Hepatocyte (in vitro differentiated cells): ENCODE results near the gene MYO5A.

Experiments
- EZH2 ChIP-seq: fragments of 200-600 bp; sonication (generic); IDR thresholded peaks from 2 replicates; pipeline ENCODE4 v1.6.1; 2016; ENCODE audit warnings: antibody characterized with exemption, mild to moderate bottlenecking, borderline replicate concordance
- EZH2phosphoT487 ChIP-seq: fragments of 200-600 bp; sonication (generic); IDR thresholded peaks from one replicate; pipeline ENCODE4 v1.6.1; 2018; ENCODE audit warnings: antibody characterized with exemption, mild to moderate bottlenecking, low read depth, moderate library complexity; ENCODE audit not compliant: unreplicated experiment, severe bottlenecking
- TF ChIP-seq, protein P1 (sequence below): fragments of 200-600 bp; sonication (generic); IDR thresholded peaks from 2 replicates; pipeline ENCODE4 v1.5.1; 2016; ENCODE audit warnings: antibody characterized with exemption, mild to moderate bottlenecking; ENCODE audit not compliant: poor library complexity

DNA sequence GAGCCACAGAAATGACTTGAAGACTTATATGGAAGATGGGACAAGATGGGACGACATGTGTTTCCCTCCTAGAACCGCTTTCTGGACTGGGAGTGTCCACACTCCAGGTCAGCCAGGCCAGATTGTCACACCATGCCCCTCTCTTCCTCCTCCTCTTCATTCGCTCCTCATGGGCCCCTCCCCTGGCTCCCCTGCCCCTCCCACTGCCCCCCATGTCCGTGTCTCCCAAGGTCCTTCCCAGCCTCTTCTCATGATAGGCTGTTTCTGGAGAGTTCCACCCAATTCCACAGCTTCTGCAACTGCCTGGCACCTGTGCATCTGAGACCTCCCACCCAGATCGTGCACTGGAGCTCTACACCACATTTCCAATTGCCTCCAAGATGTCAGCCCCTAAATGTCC, 239.7 kb downstream of the MYO5A start:
- TF ChIP-seq, protein P1, sequence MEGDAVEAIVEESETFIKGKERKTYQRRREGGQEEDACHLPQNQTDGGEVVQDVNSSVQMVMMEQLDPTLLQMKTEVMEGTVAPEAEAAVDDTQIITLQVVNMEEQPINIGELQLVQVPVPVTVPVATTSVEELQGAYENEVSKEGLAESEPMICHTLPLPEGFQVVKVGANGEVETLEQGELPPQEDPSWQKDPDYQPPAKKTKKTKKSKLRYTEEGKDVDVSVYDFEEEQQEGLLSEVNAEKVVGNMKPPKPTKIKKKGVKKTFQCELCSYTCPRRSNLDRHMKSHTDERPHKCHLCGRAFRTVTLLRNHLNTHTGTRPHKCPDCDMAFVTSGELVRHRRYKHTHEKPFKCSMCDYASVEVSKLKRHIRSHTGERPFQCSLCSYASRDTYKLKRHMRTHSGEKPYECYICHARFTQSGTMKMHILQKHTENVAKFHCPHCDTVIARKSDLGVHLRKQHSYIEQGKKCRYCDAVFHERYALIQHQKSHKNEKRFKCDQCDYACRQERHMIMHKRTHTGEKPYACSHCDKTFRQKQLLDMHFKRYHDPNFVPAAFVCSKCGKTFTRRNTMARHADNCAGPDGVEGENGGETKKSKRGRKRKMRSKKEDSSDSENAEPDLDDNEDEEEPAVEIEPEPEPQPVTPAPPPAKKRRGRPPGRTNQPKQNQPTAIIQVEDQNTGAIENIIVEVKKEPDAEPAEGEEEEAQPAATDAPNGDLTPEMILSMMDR: no peak
- TF ChIP-seq EZH2phosphoT487: no peak
- TF ChIP-seq EZH2: no peak
